Effector memory CD4-positive, alpha-beta T cell (primary cell): ENCODE data around the gene TREX2.
"Not testable (repeated sequence)": the region's sequence is repeated elsewhere in the genome, so short reads cannot be mapped to it uniquely, and the experiment has no call there.

Experiments used
- DNase-seq, 3 donors: peaks; one replicate each; pipeline ENCODE4 v3.0.0-alpha.2; 2020
- H3K27ac ChIP-seq: 2 replicates; pipeline ENCODE4 v1.7.0; 2013; ENCODE audit warnings: mild to moderate bottlenecking, low read length, moderate library complexity; ENCODE audit not compliant: insufficient read depth, poor library complexity, severe bottlenecking
- H3K27me3 ChIP-seq: replicated peaks from 2 replicates; pipeline ENCODE4 v1.7.0; 2013; ENCODE audit warnings: mild to moderate bottlenecking, low read length; ENCODE audit not compliant: insufficient read depth, control insufficient read depth, poor library complexity, severe bottlenecking
- H3K36me3 ChIP-seq: 2 replicates; pipeline ENCODE4 v1.7.0; 2013; ENCODE audit warnings: mild to moderate bottlenecking, low read length, moderate library complexity; ENCODE audit not compliant: control insufficient read depth, insufficient read depth
- H3K4me1 ChIP-seq: 2 replicates; pipeline ENCODE4 v1.7.0; 2013; ENCODE audit warnings: low read length, mild to moderate bottlenecking; ENCODE audit not compliant: control insufficient read depth, insufficient read depth, poor library complexity, severe bottlenecking
- H3K4me3 ChIP-seq: 2 replicates; pipeline ENCODE4 v1.7.0; 2013; ENCODE audit warnings: low read length, low read depth, mild to moderate bottlenecking; ENCODE audit not compliant: insufficient read depth, poor library complexity, severe bottlenecking
- H3K9me3 ChIP-seq: 2 replicates; pipeline ENCODE4 v1.7.0; 2013; ENCODE audit warnings: mild to moderate bottlenecking, low read length, moderate library complexity; ENCODE audit not compliant: control insufficient read depth

TREX2 gene

GRCh38 chrX:153410888-153411254 is 35.0 kb downstream of the TREX2 start:
- DNase-seq = no peak
- peaks cover 5% of the 10 kb centered on the region for H3K4me1 ChIP-seq
- no peaks in the 10 kb centered on the region for H3K9me3 ChIP-seq
- no peaks in the 10 kb centered on the region for H3K27me3 ChIP-seq
- H3K27ac ChIP-seq = no peak overlapping the region
- no peaks in the 10 kb centered on the region for H3K36me3 ChIP-seq
- H3K4me3 ChIP-seq = no peak overlapping the region

- no peaks in the 10 kb centered on the region for H3K27me3 ChIP-seq
- H3K4me3 ChIP-seq = no peak overlapping the region
- peaks cover 5% of the 10 kb centered on the region for H3K4me1 ChIP-seq
- no peak overlapping the region for H3K27ac ChIP-seq
- DNase-seq = no peak
- no peaks in the 10 kb centered on the region for H3K36me3 ChIP-seq
- no peaks in the 10 kb centered on the region for H3K9me3 ChIP-seq
Measured at GRCh38 chrX:153410373-153410772, 35.5 kb downstream of the TREX2 start.

- no peaks in the 10 kb centered on the region for H3K27me3 ChIP-seq
- no peak for DNase-seq
- no peaks in the 10 kb centered on the region for H3K36me3 ChIP-seq
- peaks cover 5% of the 10 kb centered on the region for H3K4me1 ChIP-seq
- H3K9me3 ChIP-seq = no peaks in the 10 kb centered on the region
- H3K4me3 ChIP-seq = no peak overlapping the region
- H3K27ac ChIP-seq = no peak overlapping the region
Measured at GRCh38 chrX:153409414-153410101, 36.3 kb downstream of the TREX2 start.

GRCh38 chrX:153408871-153409351 is 36.9 kb downstream of the TREX2 start:
- no peak overlapping the region for H3K4me3 ChIP-seq
- no peaks in the 10 kb centered on the region for H3K27me3 ChIP-seq
- H3K9me3 ChIP-seq = no peaks in the 10 kb centered on the region
- H3K4me1 ChIP-seq = peaks cover 5% of the 10 kb centered on the region
- no peak overlapping the region for H3K27ac ChIP-seq
- no peak for DNase-seq
- H3K36me3 ChIP-seq = no peaks in the 10 kb centered on the region

- no peak overlapping the region for H3K27ac ChIP-seq
- DNase-seq = no peak
- no peaks in the 10 kb centered on the region for H3K36me3 ChIP-seq
- no peaks in the 10 kb centered on the region for H3K9me3 ChIP-seq
- no peaks in the 10 kb centered on the region for H3K27me3 ChIP-seq
- H3K4me3 ChIP-seq = no peak overlapping the region
- H3K4me1 ChIP-seq = peaks cover 5% of the 10 kb centered on the region
Measured at GRCh38 chrX:153408221-153408721, 37.6 kb downstream of the TREX2 start.

GRCh38 chrX:153407736-153408135 is 38.1 kb downstream of the TREX2 start:
- H3K9me3 ChIP-seq = no peaks in the 10 kb centered on the region

GRCh38 chrX:153406903-153407302 is 39.0 kb downstream of the TREX2 start:
- Histone ChIP-seq H3K4me1 (peaks cover 2% of the 10 kb centered on the region), H3K27me3 (no peaks in the 10 kb centered on the region), H3K27ac (no peak overlapping the region), H3K9me3 (no peaks in the 10 kb centered on the region), H3K36me3 (no peaks in the 10 kb centered on the region), H3K4me3 (no peak overlapping the region)
- DNase-seq = no peak

More at GRCh38 chrX:153407736-153408135, 38.1 kb downstream of the TREX2 start:
- no peaks in the 10 kb centered on the region for H3K36me3 ChIP-seq
- no peak for DNase-seq
- H3K4me1 ChIP-seq = peaks cover 5% of the 10 kb centered on the region
- no peak overlapping the region for H3K4me3 ChIP-seq
- no peaks in the 10 kb centered on the region for H3K27me3 ChIP-seq
- H3K27ac ChIP-seq = no peak overlapping the region

- Histone ChIP-seq H3K36me3 (no peaks in the 10 kb centered on the region), H3K9me3 (no peaks in the 10 kb centered on the region), H3K4me1 (no peaks in the 10 kb centered on the region), H3K4me3 (no peak overlapping the region), H3K27ac (no peak overlapping the region), H3K27me3 (no peaks in the 10 kb centered on the region)
- no peak for DNase-seq
Measured at GRCh38 chrX:153406011-153406410, 39.8 kb downstream of the TREX2 start.

GRCh38 chrX:153405426-153405825 is 40.4 kb downstream of the TREX2 start:
- no peak overlapping the region for H3K4me3 ChIP-seq
- no peaks in the 10 kb centered on the region for H3K27me3 ChIP-seq
- no peak for DNase-seq
- no peak overlapping the region for H3K27ac ChIP-seq
- H3K36me3 ChIP-seq = no peaks in the 10 kb centered on the region
- no peaks in the 10 kb centered on the region for H3K4me1 ChIP-seq
- no peaks in the 10 kb centered on the region for H3K9me3 ChIP-seq

GRCh38 chrX:153404333-153404732 is 41.5 kb downstream of the TREX2 start:
- not testable (repeated sequence) for H3K27me3 ChIP-seq, DNase-seq, H3K4me1 ChIP-seq, H3K27ac ChIP-seq, H3K4me3 ChIP-seq, H3K9me3 ChIP-seq, H3K36me3 ChIP-seq
